ENCODE measurements around the gene RAB14. TPM values are rescaled to one million over a fixed set of nuclear protein-coding genes. Genes with fewer than 3 reads are reported as not detected.

Gene RAB14
- total RNA-seq, 4 donors from 2014 or later = 20.7 to 50.3 (median 37.9) TPM

GRCh38 chr9:121196389-121196788 lies 5.3 kb downstream of the RAB14 start:
- Histone ChIP-seq H3K27me3 (no peaks in the 10 kb centered on the region), H3K4me3 (no peak overlapping the region), H3K4me1 (peaks cover 60 to 91% (median 71%) of the 10 kb centered on the region in 4 donors), H3K9me3 (no peaks in the 10 kb centered on the region), H3K27ac (no peak overlapping the region), H3K36me3 (no peaks in the 10 kb centered on the region)
- in situ Hi-C loops (cut with MboI; ENCODE audit: low pct_ligation_motif_present in 1 of 4, low pct_unique_long_range_greater_than_20kb in 1 of 4, low sequenced_read_pairs in 3 of 4) = no loop called here
- WGBS, 2 donors (ENCODE audit: low coverage in 1 of 2) = 28 to 41% methylated on average over 4 of the region's 4 CpGs
- DNase-seq = no peak
- no peak for TF ChIP-seq EP300 (IDR thresholded peaks at IDR 0.05; ENCODE audit: low read depth)
- TF ChIP-seq, protein P1, sequence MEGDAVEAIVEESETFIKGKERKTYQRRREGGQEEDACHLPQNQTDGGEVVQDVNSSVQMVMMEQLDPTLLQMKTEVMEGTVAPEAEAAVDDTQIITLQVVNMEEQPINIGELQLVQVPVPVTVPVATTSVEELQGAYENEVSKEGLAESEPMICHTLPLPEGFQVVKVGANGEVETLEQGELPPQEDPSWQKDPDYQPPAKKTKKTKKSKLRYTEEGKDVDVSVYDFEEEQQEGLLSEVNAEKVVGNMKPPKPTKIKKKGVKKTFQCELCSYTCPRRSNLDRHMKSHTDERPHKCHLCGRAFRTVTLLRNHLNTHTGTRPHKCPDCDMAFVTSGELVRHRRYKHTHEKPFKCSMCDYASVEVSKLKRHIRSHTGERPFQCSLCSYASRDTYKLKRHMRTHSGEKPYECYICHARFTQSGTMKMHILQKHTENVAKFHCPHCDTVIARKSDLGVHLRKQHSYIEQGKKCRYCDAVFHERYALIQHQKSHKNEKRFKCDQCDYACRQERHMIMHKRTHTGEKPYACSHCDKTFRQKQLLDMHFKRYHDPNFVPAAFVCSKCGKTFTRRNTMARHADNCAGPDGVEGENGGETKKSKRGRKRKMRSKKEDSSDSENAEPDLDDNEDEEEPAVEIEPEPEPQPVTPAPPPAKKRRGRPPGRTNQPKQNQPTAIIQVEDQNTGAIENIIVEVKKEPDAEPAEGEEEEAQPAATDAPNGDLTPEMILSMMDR (IDR thresholded peaks at IDR 0.05) = no peak
- no peak for TF ChIP-seq POLR2AphosphoS5 (IDR thresholded peaks at IDR 0.05)
- intact Hi-C loops (cut with DNase I; ENCODE audit: low total_unique reads) = no loop called here

- DNase-seq = no peak
- H3K36me3 ChIP-seq = no peaks in the 10 kb centered on the region
- H3K4me1 ChIP-seq = peaks cover 59 to 96% (median 66%) of the 10 kb centered on the region in 4 donors
- TF ChIP-seq POLR2A (IDR thresholded peaks at IDR 0.05) (no peak), EP300 (IDR thresholded peaks at IDR 0.05; ENCODE audit: low read depth) (no peak), POLR2AphosphoS5 (IDR thresholded peaks at IDR 0.05) (no peak)
- TF ChIP-seq, protein P1 (IDR thresholded peaks at IDR 0.05) = no peak
- H3K27ac ChIP-seq = no peak overlapping the region
- H3K4me3 ChIP-seq = no peak overlapping the region
- no peaks in the 10 kb centered on the region for H3K27me3 ChIP-seq
- 8 to 24% methylated on average over 1 of the region's 1 CpG for WGBS, 2 donors (ENCODE audit: low coverage in 1 of 2)
- H3K9me3 ChIP-seq = no peaks in the 10 kb centered on the region
- intact Hi-C loops (cut with DNase I; ENCODE audit: low total_unique reads) (no loop called here), in situ Hi-C loops (cut with MboI; ENCODE audit: low pct_ligation_motif_present in 1 of 4, low pct_unique_long_range_greater_than_20kb in 1 of 4, low sequenced_read_pairs in 3 of 4) (no loop called here)
These were observed 6.9 kb downstream of the RAB14 start for GRCh38 chr9:121194730-121195129.

GRCh38 chr9:121192959-121193640 lies 8.6 kb downstream of the RAB14 start:
- Histone ChIP-seq H3K9me3 (no peaks in the 10 kb centered on the region), H3K4me1 (peaks cover 44 to 96% (median 56%) of the 10 kb centered on the region in 4 donors), H3K27ac (no peak overlapping the region), H3K4me3 (no peak overlapping the region), H3K27me3 (no peaks in the 10 kb centered on the region), H3K36me3 (no peaks in the 10 kb centered on the region)
- in situ Hi-C loops (cut with MboI; ENCODE audit: low pct_ligation_motif_present in 1 of 4, low pct_unique_long_range_greater_than_20kb in 1 of 4, low sequenced_read_pairs in 3 of 4) (no loop called here), intact Hi-C loops (cut with DNase I; ENCODE audit: low total_unique reads) (no loop called here)
- DNase-seq = no peak
- no peak for TF ChIP-seq EP300 (IDR thresholded peaks at IDR 0.05; ENCODE audit: low read depth)
- TF ChIP-seq POLR2AphosphoS5 (IDR thresholded peaks at IDR 0.05) = no peak
- no peak for TF ChIP-seq POLR2A (IDR thresholded peaks at IDR 0.05)
- WGBS, 2 donors (ENCODE audit: low coverage in 1 of 2) = 0 to 25% methylated on average over 1 of the region's 1 CpG

- Histone ChIP-seq H3K4me3 (no peak overlapping the region), H3K4me1 (peaks cover 39 to 96% (median 52%) of the 10 kb centered on the region in 4 donors), H3K9me3 (no peaks in the 10 kb centered on the region), H3K27ac (no peak overlapping the region), H3K27me3 (no peaks in the 10 kb centered on the region), H3K36me3 (no peaks in the 10 kb centered on the region)
- no peak for TF ChIP-seq POLR2A (IDR thresholded peaks at IDR 0.05)
- no peak for TF ChIP-seq EP300 (IDR thresholded peaks at IDR 0.05; ENCODE audit: low read depth)
- TF ChIP-seq, protein P1 (IDR thresholded peaks at IDR 0.05) = no peak
- no peak for TF ChIP-seq POLR2AphosphoS5 (IDR thresholded peaks at IDR 0.05)
- in situ Hi-C loops (cut with MboI; ENCODE audit: low pct_ligation_motif_present in 1 of 4, low pct_unique_long_range_greater_than_20kb in 1 of 4, low sequenced_read_pairs in 3 of 4) (no loop called here), intact Hi-C loops (cut with DNase I; ENCODE audit: low total_unique reads) (no loop called here)
- no peak for DNase-seq
- WGBS, 2 donors (ENCODE audit: low coverage in 1 of 2) = 42 to 50% methylated on average over 1 of the region's 1 CpG
These were observed 9.2 kb downstream of the RAB14 start for GRCh38 chr9:121192518-121192917.

All from transverse colon (tissue), 4 donors.